Measurements from ENCODE around the gene SMDT1.
A peak's percentile ranks its signal among the peaks of the same experiment; 100 is the strongest.
"Not testable (repeated sequence)": the region's sequence is repeated elsewhere in the genome, so short reads cannot be mapped to it uniquely, and the experiment has no call there.

The SMDT1 gene

GRCh38 chr22:42112793-42113192 lies 33.3 kb downstream of the SMDT1 start:
- not testable (repeated sequence) for DNase-seq

GRCh38 chr22:42114721-42115120 lies 35.2 kb downstream of the SMDT1 start:
- no peak for DNase-seq

- DNase-seq = not testable (repeated sequence)
Measured at GRCh38 chr22:42115420-42115830, 35.9 kb downstream of the SMDT1 start.

- DNase-seq = no peak
Measured at GRCh38 chr22:42116848-42117424, 37.4 kb downstream of the SMDT1 start.

- DNase-seq = peak; percentile 69
Measured at GRCh38 chr22:42120231-42121021, 40.9 kb downstream of the SMDT1 start.

GRCh38 chr22:42123529-42123928 lies 44.0 kb downstream of the SMDT1 start:
- DNase-seq = not testable (repeated sequence)

GRCh38 chr22:42127606-42128005 lies 48.1 kb downstream of the SMDT1 start:
- no peak for DNase-seq

GRCh38 chr22:42128007-42128406 lies 48.5 kb downstream of the SMDT1 start:
- DNase-seq = not testable (repeated sequence)

GRCh38 chr22:42128776-42129694 lies 49.5 kb downstream of the SMDT1 start:
- DNase-seq = not testable (repeated sequence)

GRCh38 chr22:42130182-42130581 lies 50.7 kb downstream of the SMDT1 start:
- not testable (repeated sequence) for DNase-seq

GRCh38 chr22:42130639-42131431 lies 51.3 kb downstream of the SMDT1 start, which contains the start of gene CYP2D6:
CYP2D6 (minus strand) TSS chr22:42130810; CDS start chr22:42130791, 19 bp downstream.
- DNase-seq = not testable (repeated sequence)

- no peak for DNase-seq
Measured at GRCh38 chr22:42131562-42131961, 52.1 kb downstream of the SMDT1 start.

- no peak for DNase-seq
Measured at GRCh38 chr22:42132457-42132856, 53.0 kb downstream of the SMDT1 start.

All from activated CD8-positive, alpha-beta memory T cell treated with anti-CD3 and anti-CD28 coated beads for 24 hours (primary cell).